Activated T-cell treated with anti-CD3 and anti-CD28 coated beads, Interleukin-2, amount 50 U/mL, for 24 hours (primary cell): ENCODE data around the gene BID.

Experiments used
- DNase-seq: peaks from one replicate; pipeline ENCODE4 v3.0.0-alpha.2; 2020
- H3K27ac Mint-ChIP-seq: 2 replicates; pipeline ENCODE4 v1.8.0; 2020; ENCODE audit warnings: mild to moderate bottlenecking, mixed read lengths
- H3K27me3 Mint-ChIP-seq: 2 replicates; pipeline ENCODE4 v1.8.0; 2020; ENCODE audit warnings: mixed read lengths
- H3K36me3 Mint-ChIP-seq: 2 replicates; pipeline ENCODE4 v1.8.0; 2020; ENCODE audit warnings: low read depth, mixed read lengths
- H3K4me1 Mint-ChIP-seq: 2 replicates; pipeline ENCODE4 v1.8.0; 2020; ENCODE audit warnings: low read depth, mixed read lengths
- H3K4me3 Mint-ChIP-seq: 2 replicates; pipeline ENCODE4 v1.8.0; 2020; ENCODE audit warnings: mild to moderate bottlenecking, moderate library complexity, mixed read lengths
- H3K9me3 Mint-ChIP-seq: 2 replicates; pipeline ENCODE4 v1.8.0; 2020; ENCODE audit warnings: mixed read lengths

Gene BID

GRCh38 chr22:17792854-17793434, 18.7 kb upstream of the BID start:
- H3K27ac Mint-ChIP-seq: no peak overlapping the region
- H3K9me3 Mint-ChIP-seq: no peaks in the 10 kb centered on the region
- no peak for DNase-seq
- H3K36me3 Mint-ChIP-seq: peaks cover 19% of the 10 kb centered on the region
- H3K4me3 Mint-ChIP-seq: no peak overlapping the region
- H3K4me1 Mint-ChIP-seq: no peaks in the 10 kb centered on the region
- no peaks in the 10 kb centered on the region for H3K27me3 Mint-ChIP-seq

GRCh38 chr22:17792299-17792698, 18.0 kb upstream of the BID start:
- no peaks in the 10 kb centered on the region for H3K4me1 Mint-ChIP-seq
- no peaks in the 10 kb centered on the region for H3K9me3 Mint-ChIP-seq
- no peaks in the 10 kb centered on the region for H3K27me3 Mint-ChIP-seq
- H3K36me3 Mint-ChIP-seq: peaks cover 20% of the 10 kb centered on the region
- H3K27ac Mint-ChIP-seq: no peak overlapping the region
- H3K4me3 Mint-ChIP-seq: no peak overlapping the region
- no peak for DNase-seq

- Mint-ChIP-seq H3K27ac (no peak overlapping the region), H3K27me3 (no peaks in the 10 kb centered on the region), H3K4me3 (no peak overlapping the region), H3K4me1 (no peaks in the 10 kb centered on the region), H3K36me3 (peaks cover 20% of the 10 kb centered on the region), H3K9me3 (no peaks in the 10 kb centered on the region)
- DNase-seq: no peak
Observed at GRCh38 chr22:17791196-17791595, 16.9 kb upstream of the BID start.

GRCh38 chr22:17789379-17790200, 15.3 kb upstream of the BID start:
- no peak overlapping the region for H3K4me3 Mint-ChIP-seq
- DNase-seq: no peak
- H3K4me1 Mint-ChIP-seq: peaks cover 1% of the 10 kb centered on the region
- H3K27ac Mint-ChIP-seq: no peak overlapping the region
- H3K9me3 Mint-ChIP-seq: no peaks in the 10 kb centered on the region
- peaks cover 20% of the 10 kb centered on the region for H3K36me3 Mint-ChIP-seq
- H3K27me3 Mint-ChIP-seq: no peaks in the 10 kb centered on the region

GRCh38 chr22:17788528-17789378, 14.5 kb upstream of the BID start:
- Mint-ChIP-seq H3K27me3 (no peaks in the 10 kb centered on the region), H3K36me3 (peaks cover 20% of the 10 kb centered on the region), H3K27ac (no peak overlapping the region), H3K9me3 (no peaks in the 10 kb centered on the region), H3K4me1 (peaks cover 1% of the 10 kb centered on the region), H3K4me3 (no peak overlapping the region)
- no peak for DNase-seq

- no peak for DNase-seq
- no peak overlapping the region for H3K4me3 Mint-ChIP-seq
- H3K9me3 Mint-ChIP-seq: no peaks in the 10 kb centered on the region
- H3K27me3 Mint-ChIP-seq: no peaks in the 10 kb centered on the region
- H3K36me3 Mint-ChIP-seq: peaks cover 20% of the 10 kb centered on the region
- H3K4me1 Mint-ChIP-seq: peaks cover 1% of the 10 kb centered on the region
- H3K27ac Mint-ChIP-seq: no peak overlapping the region
Observed at GRCh38 chr22:17787716-17788330, 13.6 kb upstream of the BID start.

GRCh38 chr22:17787241-17787640, 13.0 kb upstream of the BID start:
- Mint-ChIP-seq H3K27ac (no peak overlapping the region), H3K9me3 (no peaks in the 10 kb centered on the region), H3K4me3 (no peak overlapping the region), H3K4me1 (peaks cover 7% of the 10 kb centered on the region), H3K36me3 (peaks cover 20% of the 10 kb centered on the region), H3K27me3 (no peaks in the 10 kb centered on the region)
- DNase-seq: no peak

- no peaks in the 10 kb centered on the region for H3K9me3 Mint-ChIP-seq
- H3K27me3 Mint-ChIP-seq: no peaks in the 10 kb centered on the region
- no peak overlapping the region for H3K27ac Mint-ChIP-seq
- H3K4me3 Mint-ChIP-seq: no peak overlapping the region
- H3K4me1 Mint-ChIP-seq: peaks cover 13% of the 10 kb centered on the region
- no peak for DNase-seq
- H3K36me3 Mint-ChIP-seq: peaks cover 19% of the 10 kb centered on the region
Observed at GRCh38 chr22:17786435-17787161, 12.3 kb upstream of the BID start.

- Mint-ChIP-seq H3K27ac (no peak overlapping the region), H3K4me3 (no peak overlapping the region), H3K27me3 (no peaks in the 10 kb centered on the region), H3K4me1 (peaks cover 25% of the 10 kb centered on the region), H3K36me3 (peaks cover 12% of the 10 kb centered on the region), H3K9me3 (no peaks in the 10 kb centered on the region)
- peak; percentile 81 for DNase-seq
Observed at GRCh38 chr22:17785185-17786184, 11.2 kb upstream of the BID start.

- Mint-ChIP-seq H3K9me3 (no peaks in the 10 kb centered on the region), H3K4me3 (no peak overlapping the region), H3K36me3 (peaks cover 8% of the 10 kb centered on the region), H3K4me1 (peaks cover 32% of the 10 kb centered on the region), H3K27ac (no peak overlapping the region), H3K27me3 (no peaks in the 10 kb centered on the region)
- no peak for DNase-seq
Observed at GRCh38 chr22:17784776-17785175, 10.5 kb upstream of the BID start.

GRCh38 chr22:17783773-17784480, 9.7 kb upstream of the BID start:
- Mint-ChIP-seq H3K4me1 (peaks cover 40% of the 10 kb centered on the region), H3K27ac (no peak overlapping the region), H3K36me3 (peaks cover 3% of the 10 kb centered on the region), H3K27me3 (no peaks in the 10 kb centered on the region), H3K4me3 (no peak overlapping the region), H3K9me3 (no peaks in the 10 kb centered on the region)
- no peak for DNase-seq

- peaks cover 46% of the 10 kb centered on the region for H3K4me1 Mint-ChIP-seq
- no peaks in the 10 kb centered on the region for H3K9me3 Mint-ChIP-seq
- H3K27ac Mint-ChIP-seq: no peak overlapping the region
- H3K36me3 Mint-ChIP-seq: peaks cover 3% of the 10 kb centered on the region
- DNase-seq: no peak
- H3K4me3 Mint-ChIP-seq: no peak overlapping the region
- no peaks in the 10 kb centered on the region for H3K27me3 Mint-ChIP-seq
Observed at GRCh38 chr22:17783312-17783711, 9.0 kb upstream of the BID start.

- Mint-ChIP-seq H3K4me3 (no peak overlapping the region), H3K27ac (no peak overlapping the region), H3K27me3 (no peaks in the 10 kb centered on the region), H3K36me3 (no peaks in the 10 kb centered on the region), H3K9me3 (no peaks in the 10 kb centered on the region), H3K4me1 (peaks cover 52% of the 10 kb centered on the region)
- no peak for DNase-seq
Observed at GRCh38 chr22:17782621-17783020, 8.4 kb upstream of the BID start.
